Esophagus squamous epithelium (tissue), 5 donors: ENCODE measurements around the gene ODAD3. TPM values are rescaled to one million over a fixed set of nuclear protein-coding genes. Genes with fewer than 3 reads are reported as not detected.
A peak's percentile ranks its signal among the peaks of the same experiment; 100 is the strongest.
"Not testable (repeated sequence)": the region's sequence is repeated elsewhere in the genome, so short reads cannot be mapped to it uniquely, and the experiment has no call there.

Source experiments
- DNase-seq: peaks from one replicate; lab custom pipeline; 2025; lab: John Stamatoyannopoulos, UW
- H3K27ac ChIP-seq, 4 donors: fragments of 200-600 bp; sonication (generic); one replicate each; pipeline ENCODE4 v1.5.1; 2016 to 2019; ENCODE audit warnings: mild to moderate bottlenecking in 1 of 4
- H3K27me3 ChIP-seq, 4 donors: fragments of 200-600 bp; sonication (generic); 1 replicate in 3 of 4; 2 replicates in 1 of 4; pipeline versions ENCODE4 v1.5.1 to v1.6.0; 2017 to 2021; ENCODE audit warnings: antibody characterized with exemption in 1 of 4
- H3K36me3 ChIP-seq, 3 donors: fragments of 200-600 bp; sonication (generic); one replicate each; pipeline ENCODE4 v1.5.1; 2016 to 2019
- H3K4me1 ChIP-seq, 3 donors: fragments of 200-600 bp; sonication (generic); one replicate each; pipeline ENCODE4 v1.5.1; 2017 to 2019
- H3K4me3 ChIP-seq, 4 donors: fragments of 200-600 bp; sonication (generic); 1 replicate in 3 of 4; 2 replicates in 1 of 4; pipeline ENCODE4 v1.5.1; 2016 to 2019; ENCODE audit warnings: mild to moderate bottlenecking in 2 of 4, moderate library complexity in 1 of 4
- H3K9me3 ChIP-seq, 3 donors: fragments of 200-600 bp; sonication (generic); one replicate each; pipeline ENCODE4 v1.5.1; 2016 to 2019
- POLR2A ChIP-seq, 4 donors: fragments of 450-650 bp; IDR thresholded peaks; one replicate each; pipeline ENCODE4 v1.6.1; 2017; ENCODE audit warnings: antibody characterized with exemption in 4 of 4, mild to moderate bottlenecking in 4 of 4, moderate library complexity in 3 of 4
- WGBS, 2 donors: methylation state at CpG; one replicate each; pipeline ENCODE4 v1.1.5; 2018; 5-methylcytosine and 5-hydroxymethylcytosine counted together
- intact Hi-C: fragments of 100-400 bp; cut with DNase I; formaldehyde crosslinking; loops from one replicate; pipeline ENCODE4 v1.15.0; 2022
- total RNA-seq, 4 donors: library from RNA; depleted of rRNA; stranded (reverse); fragments of >200 nt; gene quantifications; one replicate each; pipeline ENCODE4 v1.1.0, GENCODE V29; 2016
- TF ChIP-seq, protein P1 (sequence below), 6 experiments: fragments of 450-650 bp in 4 of 6; fragments of 200-600 bp in 2 of 6; sonication (generic) in 2 of 6; IDR thresholded peaks; one replicate each; pipeline ENCODE4 v1.5.1; 2016 to 2019; ENCODE audit warnings: antibody characterized with exemption in 6 of 6, mild to moderate bottlenecking in 4 of 6, moderate library complexity in 4 of 6
- donor health status: DM: yes; HTN: yes; CAD: no.

ODAD3 gene
- total RNA-seq, 4 donors from 2014 or later: 0.19 to 8.8 TPM; not detected in 2

DNA sequence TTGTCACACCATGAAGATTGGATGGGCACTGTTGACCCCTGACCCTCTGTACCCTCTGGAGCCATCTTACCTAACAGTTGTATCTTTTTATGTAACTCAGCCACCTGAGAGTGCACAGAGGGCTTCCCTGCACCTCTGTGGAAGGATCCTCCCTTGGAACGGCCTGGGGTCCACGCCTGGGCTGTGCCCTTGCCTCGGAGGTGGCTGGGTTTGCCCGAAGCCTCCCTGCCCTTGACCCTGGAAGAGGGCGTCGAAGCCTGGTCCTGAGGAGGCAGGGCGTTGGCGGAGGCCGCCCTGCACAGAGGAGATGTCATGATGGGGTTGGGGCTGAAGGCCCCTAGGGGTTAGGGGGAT, 241 bp downstream of the ODAD3 start:
- Histone ChIP-seq H3K27me3 (no peaks in the 10 kb centered on the region), H3K4me3 (peak overlapping the region; percentile 61 to 93 (median 82)), H3K36me3 (peaks cover 7 to 32% (median 25%) of the 10 kb centered on the region in 3 donors), H3K4me1 (peaks cover 14 to 27% (median 19%) of the 10 kb centered on the region in 3 donors), H3K9me3 (no peaks in the 10 kb centered on the region), H3K27ac (peak overlapping the region; percentile 80 to 87 (median 85))
- intact Hi-C loops: no loop called here
- TF ChIP-seq POLR2A (IDR thresholded peaks at IDR 0.05): no peak
- TF ChIP-seq, protein P1, sequence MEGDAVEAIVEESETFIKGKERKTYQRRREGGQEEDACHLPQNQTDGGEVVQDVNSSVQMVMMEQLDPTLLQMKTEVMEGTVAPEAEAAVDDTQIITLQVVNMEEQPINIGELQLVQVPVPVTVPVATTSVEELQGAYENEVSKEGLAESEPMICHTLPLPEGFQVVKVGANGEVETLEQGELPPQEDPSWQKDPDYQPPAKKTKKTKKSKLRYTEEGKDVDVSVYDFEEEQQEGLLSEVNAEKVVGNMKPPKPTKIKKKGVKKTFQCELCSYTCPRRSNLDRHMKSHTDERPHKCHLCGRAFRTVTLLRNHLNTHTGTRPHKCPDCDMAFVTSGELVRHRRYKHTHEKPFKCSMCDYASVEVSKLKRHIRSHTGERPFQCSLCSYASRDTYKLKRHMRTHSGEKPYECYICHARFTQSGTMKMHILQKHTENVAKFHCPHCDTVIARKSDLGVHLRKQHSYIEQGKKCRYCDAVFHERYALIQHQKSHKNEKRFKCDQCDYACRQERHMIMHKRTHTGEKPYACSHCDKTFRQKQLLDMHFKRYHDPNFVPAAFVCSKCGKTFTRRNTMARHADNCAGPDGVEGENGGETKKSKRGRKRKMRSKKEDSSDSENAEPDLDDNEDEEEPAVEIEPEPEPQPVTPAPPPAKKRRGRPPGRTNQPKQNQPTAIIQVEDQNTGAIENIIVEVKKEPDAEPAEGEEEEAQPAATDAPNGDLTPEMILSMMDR (IDR thresholded peaks at IDR 0.05): no peak
- no CpG with 5 or more reads among the region's 9 CpGs for WGBS, 2 donors
- DNase-seq: no peak

DNA sequence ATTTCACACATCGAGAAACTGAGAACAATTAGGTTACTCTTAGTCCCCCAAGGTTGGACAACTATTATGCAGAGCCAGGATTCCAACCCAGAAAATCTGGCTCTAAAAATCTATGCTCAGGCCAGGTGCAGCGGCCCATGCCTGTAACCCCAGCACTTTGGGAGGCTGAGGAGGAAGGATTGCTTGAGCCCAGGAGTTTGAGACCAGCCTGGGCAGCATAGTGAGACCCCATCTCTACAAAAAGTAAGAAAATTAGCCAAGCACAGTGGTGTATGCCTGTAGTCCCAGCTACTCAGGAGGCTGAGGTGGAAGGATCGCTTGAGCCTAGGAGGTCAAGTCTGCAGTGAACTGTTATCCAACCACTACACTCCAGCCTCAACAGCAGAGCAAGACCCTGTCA, 1.4 kb downstream of the ODAD3 start:
- H3K27ac ChIP-seq, intact Hi-C loops, DNase-seq, H3K27me3 ChIP-seq, H3K4me3 ChIP-seq, H3K9me3 ChIP-seq: not testable (repeated sequence)
- 86 to 100% methylated on average over 2 of the region's 3 CpGs for WGBS, 2 donors
- H3K4me1 ChIP-seq: peaks cover 14 to 27% (median 19%) of the 10 kb centered on the region in 3 donors
- H3K36me3 ChIP-seq: peaks cover 7 to 21% (median 21%) of the 10 kb centered on the region in 3 donors

DNA sequence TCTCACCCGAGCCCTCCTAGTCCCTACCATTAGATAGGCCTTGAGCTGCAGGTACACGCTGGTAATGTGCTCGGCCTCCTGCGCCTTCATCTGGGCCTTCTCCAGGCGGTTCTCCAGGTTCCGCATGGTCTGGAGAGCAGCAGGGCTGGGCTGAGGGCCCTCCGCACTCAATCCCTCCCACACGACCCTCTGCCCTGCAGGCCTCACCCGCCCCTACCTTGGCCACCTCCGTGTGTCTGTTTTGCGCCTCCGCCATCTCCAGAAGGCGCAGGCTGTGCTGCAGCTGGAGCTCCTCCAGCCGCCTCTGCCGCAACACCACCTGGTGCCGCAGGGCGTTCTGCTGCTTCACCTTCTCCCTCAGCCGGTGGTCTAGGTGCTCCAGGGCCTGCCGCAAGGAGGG, 8.3 kb downstream of the ODAD3 start:
- 89 to 100% methylated on average over 6 to 18 of the region's 19 CpGs for WGBS, 2 donors
- H3K27ac ChIP-seq: no peak overlapping the region
- intact Hi-C loops: no loop called here
- H3K4me1 ChIP-seq: peaks cover 16 to 24% (median 18%) of the 10 kb centered on the region in 3 donors
- TF ChIP-seq, protein P1 (IDR thresholded peaks at IDR 0.05): no peak
- no peak for TF ChIP-seq POLR2A (IDR thresholded peaks at IDR 0.05)
- DNase-seq: no peak
- H3K9me3 ChIP-seq: no peaks in the 10 kb centered on the region
- H3K36me3 ChIP-seq: no peaks in the 10 kb centered on the region
- no peak overlapping the region for H3K4me3 ChIP-seq
- peaks cover 3 to 27% (median 5%) of the 10 kb centered on the region in 4 donors for H3K27me3 ChIP-seq

DNA sequence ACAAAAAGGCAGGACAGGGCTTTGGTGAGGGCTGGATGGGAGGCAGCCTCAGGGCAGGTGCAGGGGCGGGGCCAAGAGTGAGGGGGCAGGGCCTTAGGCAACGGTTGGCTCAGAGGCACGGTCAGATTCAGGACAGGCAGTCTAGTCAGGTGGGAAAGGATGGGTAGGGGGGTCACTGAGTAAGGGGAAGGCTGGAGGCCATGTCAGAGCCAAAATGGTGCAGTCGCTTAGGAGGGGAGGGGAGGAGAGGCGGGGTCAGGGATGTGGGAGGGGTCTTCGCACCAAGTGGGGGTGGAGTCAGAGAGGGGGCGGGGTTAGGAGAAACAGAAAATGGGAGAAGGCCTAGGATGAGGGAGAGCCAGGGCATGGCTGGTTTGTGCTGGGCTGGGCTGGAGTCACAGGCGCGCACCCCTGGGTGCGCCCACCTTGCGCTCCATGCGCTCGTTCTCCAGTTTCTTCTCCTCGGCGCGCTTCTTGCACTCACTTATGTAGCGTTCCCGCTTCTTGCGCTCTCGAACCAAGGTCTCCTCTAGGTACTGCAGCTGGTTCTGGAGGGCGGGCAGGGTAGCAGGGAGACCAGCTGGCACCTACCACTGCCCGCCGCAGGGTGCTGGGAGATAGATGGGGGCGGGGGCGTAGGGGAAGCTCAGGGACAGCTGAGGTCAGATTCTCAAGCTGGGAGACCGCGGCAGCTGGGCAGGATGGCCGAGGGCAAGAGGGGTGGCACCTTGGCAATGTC, 9.0 kb downstream of the ODAD3 start:
- H3K9me3 ChIP-seq: no peaks in the 10 kb centered on the region
- DNase-seq: no peak
- peaks cover 3 to 35% (median 9%) of the 10 kb centered on the region in 4 donors for H3K27me3 ChIP-seq
- H3K4me1 ChIP-seq: peaks cover 23 to 31% (median 24%) of the 10 kb centered on the region in 3 donors
- no peak overlapping the region for H3K27ac ChIP-seq
- TF ChIP-seq POLR2A (IDR thresholded peaks at IDR 0.05): no peak
- TF ChIP-seq, protein P1 (IDR thresholded peaks at IDR 0.05): no peak
- H3K36me3 ChIP-seq: no peaks in the 10 kb centered on the region
- intact Hi-C loops: no loop called here
- H3K4me3 ChIP-seq: no peak overlapping the region
- 85 to 88% methylated on average over 13 to 19 of the region's 28 CpGs for WGBS, 2 donors

DNA sequence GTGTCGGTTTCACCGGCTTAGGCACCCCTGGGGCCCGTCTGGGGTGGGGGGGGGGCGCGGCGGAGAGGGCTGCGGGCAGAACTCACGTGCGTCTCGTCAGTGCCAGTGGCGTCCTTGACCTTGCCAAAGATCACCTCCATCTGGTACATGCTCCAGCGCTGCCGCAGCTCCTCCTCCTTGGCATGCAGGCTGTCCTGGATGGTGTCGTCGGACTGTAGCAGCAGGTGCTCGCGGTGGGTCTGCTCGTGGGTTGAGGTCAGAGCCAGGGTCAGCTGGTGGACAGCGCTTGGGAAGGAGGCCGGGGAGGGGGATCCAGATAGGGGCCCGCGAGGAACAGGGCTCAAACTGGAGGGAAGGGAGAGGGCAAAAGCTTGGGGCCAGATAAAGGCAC, 11.1 kb downstream of the ODAD3 start:
- no peak for DNase-seq

More for the DNA sequence above, 11.1 kb downstream of the ODAD3 start:
- TF ChIP-seq, protein P1 (IDR thresholded peaks at IDR 0.05): no peak
- no peak for TF ChIP-seq POLR2A (IDR thresholded peaks at IDR 0.05)
- Histone ChIP-seq H3K4me1 (peaks cover 26 to 52% (median 33%) of the 10 kb centered on the region in 3 donors), H3K27ac (no peak overlapping the region), H3K36me3 (no peaks in the 10 kb centered on the region), H3K4me3 (no peak overlapping the region), H3K27me3 (peaks cover 3 to 56% (median 15%) of the 10 kb centered on the region in 4 donors), H3K9me3 (no peaks in the 10 kb centered on the region)
- 8 to 19% methylated on average over 15 of the region's 22 CpGs for WGBS, 2 donors
- intact Hi-C loops: no loop called here
